ENCODE data around the gene TTC34.

- no peak for TF ChIP-seq CTCF (conservative IDR thresholded peaks at IDR 0.05; ENCODE audit: low read depth in 2 of 2)
- no peak for TF ChIP-seq EZH2phosphoT487 (IDR thresholded peaks at IDR 0.05; ENCODE audit: unreplicated experiment)
- no peak for TF ChIP-seq JUNB (IDR thresholded peaks at IDR 0.05; ENCODE audit: unreplicated experiment)
- TF ChIP-seq ZNF114 (CRISPR knock-in tag; IDR thresholded peaks at IDR 0.05): no peak
- no peak for TF ChIP-seq REST (IDR thresholded peaks at IDR 0.05; ENCODE audit: unreplicated experiment)
- TF ChIP-seq EZH2 (IDR thresholded peaks at IDR 0.05; ENCODE audit: low read depth, unreplicated experiment): no peak
- TF ChIP-seq POLR2AphosphoS5 (IDR thresholded peaks at IDR 0.05; ENCODE audit: low read depth): peak; percentile 65
- TF ChIP-seq, protein P1, sequence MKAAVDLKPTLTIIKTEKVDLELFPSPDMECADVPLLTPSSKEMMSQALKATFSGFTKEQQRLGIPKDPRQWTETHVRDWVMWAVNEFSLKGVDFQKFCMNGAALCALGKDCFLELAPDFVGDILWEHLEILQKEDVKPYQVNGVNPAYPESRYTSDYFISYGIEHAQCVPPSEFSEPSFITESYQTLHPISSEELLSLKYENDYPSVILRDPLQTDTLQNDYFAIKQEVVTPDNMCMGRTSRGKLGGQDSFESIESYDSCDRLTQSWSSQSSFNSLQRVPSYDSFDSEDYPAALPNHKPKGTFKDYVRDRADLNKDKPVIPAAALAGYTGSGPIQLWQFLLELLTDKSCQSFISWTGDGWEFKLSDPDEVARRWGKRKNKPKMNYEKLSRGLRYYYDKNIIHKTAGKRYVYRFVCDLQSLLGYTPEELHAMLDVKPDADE (IDR thresholded peaks at IDR 0.05): no peak
- no peak for TF ChIP-seq NANOG (IDR thresholded peaks at IDR 0.05; ENCODE audit: borderline replicate concordance)
- TF ChIP-seq STAT1 (IDR thresholded peaks at IDR 0.05; ENCODE audit: unreplicated experiment): no peak
- TF ChIP-seq, protein P2, sequence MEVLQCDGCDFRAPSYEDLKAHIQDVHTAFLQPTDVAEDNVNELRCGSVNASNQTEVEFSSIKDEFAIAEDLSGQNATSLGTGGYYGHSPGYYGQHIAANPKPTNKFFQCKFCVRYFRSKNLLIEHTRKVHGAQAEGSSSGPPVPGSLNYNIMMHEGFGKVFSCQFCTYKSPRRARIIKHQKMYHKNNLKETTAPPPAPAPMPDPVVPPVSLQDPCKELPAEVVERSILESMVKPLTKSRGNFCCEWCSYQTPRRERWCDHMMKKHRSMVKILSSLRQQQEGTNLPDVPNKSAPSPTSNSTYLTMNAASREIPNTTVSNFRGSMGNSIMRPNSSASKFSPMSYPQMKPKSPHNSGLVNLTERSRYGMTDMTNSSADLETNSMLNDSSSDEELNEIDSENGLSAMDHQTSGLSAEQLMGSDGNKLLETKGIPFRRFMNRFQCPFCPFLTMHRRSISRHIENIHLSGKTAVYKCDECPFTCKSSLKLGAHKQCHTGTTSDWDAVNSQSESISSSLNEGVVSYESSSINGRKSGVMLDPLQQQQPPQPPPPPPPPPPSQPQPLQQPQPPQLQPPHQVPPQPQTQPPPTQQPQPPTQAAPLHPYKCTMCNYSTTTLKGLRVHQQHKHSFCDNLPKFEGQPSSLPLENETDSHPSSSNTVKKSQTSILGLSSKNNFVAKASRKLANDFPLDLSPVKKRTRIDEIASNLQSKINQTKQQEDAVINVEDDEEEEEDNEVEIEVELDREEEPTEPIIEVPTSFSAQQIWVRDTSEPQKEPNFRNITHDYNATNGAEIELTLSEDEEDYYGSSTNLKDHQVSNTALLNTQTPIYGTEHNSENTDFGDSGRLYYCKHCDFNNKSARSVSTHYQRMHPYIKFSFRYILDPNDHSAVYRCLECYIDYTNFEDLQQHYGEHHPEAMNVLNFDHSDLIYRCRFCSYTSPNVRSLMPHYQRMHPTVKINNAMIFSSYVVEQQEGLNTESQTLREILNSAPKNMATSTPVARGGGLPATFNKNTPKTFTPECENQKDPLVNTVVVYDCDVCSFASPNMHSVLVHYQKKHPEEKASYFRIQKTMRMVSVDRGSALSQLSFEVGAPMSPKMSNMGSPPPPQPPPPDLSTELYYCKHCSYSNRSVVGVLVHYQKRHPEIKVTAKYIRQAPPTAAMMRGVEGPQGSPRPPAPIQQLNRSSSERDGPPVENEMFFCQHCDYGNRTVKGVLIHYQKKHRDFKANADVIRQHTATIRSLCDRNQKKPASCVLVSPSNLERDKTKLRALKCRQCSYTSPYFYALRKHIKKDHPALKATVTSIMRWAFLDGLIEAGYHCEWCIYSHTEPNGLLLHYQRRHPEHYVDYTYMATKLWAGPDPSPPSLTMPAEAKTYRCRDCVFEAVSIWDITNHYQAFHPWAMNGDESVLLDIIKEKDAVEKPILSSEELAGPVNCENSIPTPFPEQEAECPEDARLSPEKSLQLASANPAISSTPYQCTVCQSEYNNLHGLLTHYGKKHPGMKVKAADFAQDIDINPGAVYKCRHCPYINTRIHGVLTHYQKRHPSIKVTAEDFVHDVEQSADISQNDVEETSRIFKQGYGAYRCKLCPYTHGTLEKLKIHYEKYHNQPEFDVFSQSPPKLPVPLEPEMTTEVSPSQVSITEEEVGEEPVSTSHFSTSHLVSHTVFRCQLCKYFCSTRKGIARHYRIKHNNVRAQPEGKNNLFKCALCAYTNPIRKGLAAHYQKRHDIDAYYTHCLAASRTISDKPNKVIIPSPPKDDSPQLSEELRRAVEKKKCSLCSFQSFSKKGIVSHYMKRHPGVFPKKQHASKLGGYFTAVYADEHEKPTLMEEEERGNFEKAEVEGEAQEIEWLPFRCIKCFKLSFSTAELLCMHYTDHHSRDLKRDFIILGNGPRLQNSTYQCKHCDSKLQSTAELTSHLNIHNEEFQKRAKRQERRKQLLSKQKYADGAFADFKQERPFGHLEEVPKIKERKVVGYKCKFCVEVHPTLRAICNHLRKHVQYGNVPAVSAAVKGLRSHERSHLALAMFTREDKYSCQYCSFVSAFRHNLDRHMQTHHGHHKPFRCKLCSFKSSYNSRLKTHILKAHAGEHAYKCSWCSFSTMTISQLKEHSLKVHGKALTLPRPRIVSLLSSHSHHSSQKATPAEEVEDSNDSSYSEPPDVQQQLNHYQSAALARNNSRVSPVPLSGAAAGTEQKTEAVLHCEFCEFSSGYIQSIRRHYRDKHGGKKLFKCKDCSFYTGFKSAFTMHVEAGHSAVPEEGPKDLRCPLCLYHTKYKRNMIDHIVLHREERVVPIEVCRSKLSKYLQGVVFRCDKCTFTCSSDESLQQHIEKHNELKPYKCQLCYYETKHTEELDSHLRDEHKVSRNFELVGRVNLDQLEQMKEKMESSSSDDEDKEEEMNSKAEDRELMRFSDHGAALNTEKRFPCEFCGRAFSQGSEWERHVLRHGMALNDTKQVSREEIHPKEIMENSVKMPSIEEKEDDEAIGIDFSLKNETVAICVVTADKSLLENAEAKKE (CRISPR knock-in tag; IDR thresholded peaks at IDR 0.05): no peak
- TF ChIP-seq CREB1 (CRISPR knock-in tag; IDR thresholded peaks at IDR 0.05; ENCODE audit: low read depth): no peak
These were observed 215.1 kb downstream of the TTC34 start, which contains the start of gene PRXL2B for GRCh38 chr1:2586154-2587070.
